Activated CD8-positive, alpha-beta memory T cell treated with anti-CD3 and anti-CD28 coated beads for 36 hours (primary cell): ENCODE measurements around the gene CPSF6. TPM values are rescaled to one million over a fixed set of nuclear protein-coding genes. Genes with fewer than 3 reads are reported as not detected.
"Not testable (repeated sequence)": the region's sequence is repeated elsewhere in the genome, so short reads cannot be mapped to it uniquely, and the experiment has no call there.

Experiments used
- CTCF ChIA-PET: fragments of 350-600 bp; sonication (Branson Sonifier 250); formaldehyde crosslinking; loops from one replicate; lab custom pipeline; 2021; ENCODE audit warnings: antibody characterized with exemption; lab: Charles Lee
- POLR2A ChIA-PET: fragments of 350-600 bp; sonication (Branson Sonifier 250); formaldehyde crosslinking; loops from one replicate; lab custom pipeline; 2021; ENCODE audit warnings: antibody characterized with exemption; lab: Charles Lee
- total RNA-seq, 2 experiments: library from RNA; stranded (reverse); gene quantifications; one replicate each; pipeline ENCODE4 v1.2.3, GENCODE V29; 2021

The CPSF6 gene
- total RNA-seq, 2 experiments from 2014 or later = 117 to 120 TPM

DNA sequence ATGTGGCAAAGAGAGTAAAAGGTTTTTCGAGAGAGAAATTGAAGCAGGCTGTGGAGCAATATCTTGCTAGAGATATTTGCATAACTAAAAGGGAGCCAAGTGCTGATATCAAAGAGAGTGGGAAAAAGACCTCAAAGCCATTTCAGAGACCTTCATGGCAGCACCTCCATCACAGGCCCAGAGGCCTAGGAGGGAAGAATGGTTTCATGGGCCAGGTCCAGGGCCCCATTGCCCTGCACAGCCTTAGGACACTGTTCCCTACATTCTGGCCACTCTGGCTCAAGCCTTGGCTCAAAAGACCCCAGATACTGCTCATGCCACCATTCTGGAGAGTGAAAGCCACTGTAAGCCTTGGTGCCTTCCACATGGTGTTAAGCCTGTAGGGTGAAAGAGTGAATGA, 58.8 kb downstream of the CPSF6 start:
- POLR2A ChIA-PET = no interaction called here
- CTCF ChIA-PET = no interaction called here

DNA sequence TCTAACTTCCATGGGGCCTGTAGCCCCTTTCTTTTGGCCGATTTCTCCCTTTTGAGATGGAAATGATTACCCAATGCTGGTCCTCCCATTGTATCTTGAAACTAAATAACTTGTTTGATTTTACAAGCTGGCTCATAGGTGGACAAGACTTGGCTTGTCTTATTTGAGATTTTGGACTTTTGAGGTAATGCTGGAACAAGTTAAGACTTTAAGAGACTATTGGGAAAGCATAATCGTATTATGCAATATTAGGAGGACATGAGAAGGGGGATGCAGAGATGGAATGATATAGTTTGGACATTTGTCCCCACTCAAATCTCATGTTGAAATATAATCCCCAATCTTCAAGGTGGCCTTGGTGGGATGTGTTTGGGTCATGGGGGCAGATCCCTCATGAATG, 59.6 kb downstream of the CPSF6 start:
- POLR2A ChIA-PET = interaction anchor here (0.7 kb wide), 1 partner anchor 132 kb away, joined by 3 read pairs; no protein-coding TSS in a partner anchor
- CTCF ChIA-PET = no interaction called here

DNA sequence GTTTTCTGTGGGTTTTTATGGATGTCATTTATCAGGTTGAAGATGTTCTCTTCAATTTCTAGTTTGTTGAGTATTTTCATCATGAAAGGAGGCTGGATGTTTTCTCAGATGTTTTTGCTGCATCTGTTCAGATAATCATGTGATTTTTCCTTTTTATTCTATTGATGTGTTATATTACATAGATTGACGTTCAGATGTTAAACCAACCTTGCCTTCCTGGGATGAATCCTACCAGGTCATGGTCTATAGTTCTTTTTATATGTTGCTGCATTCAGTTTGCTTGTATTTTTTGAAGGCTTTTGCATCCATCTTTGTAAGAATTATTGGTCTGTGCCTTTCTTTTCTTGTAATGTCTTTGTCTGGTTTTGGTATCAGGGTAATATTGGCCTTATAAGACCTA, 64.9 kb downstream of the CPSF6 start:
- CTCF ChIA-PET = no interaction called here
- POLR2A ChIA-PET = no interaction called here

DNA sequence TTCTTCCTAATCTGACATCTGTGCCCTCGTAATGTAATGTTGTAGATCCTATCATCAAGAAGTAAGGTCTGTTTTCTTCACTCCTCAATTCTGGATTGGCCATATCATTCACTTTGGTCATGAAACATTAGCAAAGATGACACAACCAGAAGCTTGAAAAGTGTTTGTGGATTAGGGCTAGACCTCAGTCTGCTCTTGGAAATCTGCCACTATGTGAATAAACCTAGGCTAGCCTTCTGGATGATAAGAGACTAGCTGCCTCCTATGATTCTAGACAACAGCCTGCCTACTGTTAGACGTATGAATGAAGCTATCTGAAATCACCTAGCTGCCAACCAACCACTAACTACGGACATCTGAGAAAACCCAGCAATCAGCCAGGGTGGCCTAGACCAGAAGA, 70.1 kb downstream of the CPSF6 start:
- POLR2A ChIA-PET = no interaction called here
- CTCF ChIA-PET = no interaction called here

DNA sequence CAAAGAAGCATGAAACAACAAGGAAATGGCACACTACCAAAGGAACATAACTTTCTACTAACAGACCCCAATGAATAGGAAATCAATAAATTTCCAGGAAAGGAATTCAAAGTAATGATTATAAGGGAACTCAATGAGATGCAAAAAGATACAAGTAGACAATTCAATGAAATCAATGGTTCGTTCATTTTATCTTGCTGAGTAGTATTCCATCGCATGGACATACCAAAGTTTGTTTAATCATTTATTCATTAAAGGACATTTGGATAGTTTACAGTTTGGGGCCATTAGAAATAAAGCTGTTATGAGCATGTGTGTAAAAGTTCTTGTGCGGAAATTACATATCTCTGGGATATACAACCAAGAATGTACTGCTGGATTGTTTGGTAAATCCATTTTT, 73.8 kb downstream of the CPSF6 start:
- CTCF ChIA-PET = no interaction called here

DNA sequence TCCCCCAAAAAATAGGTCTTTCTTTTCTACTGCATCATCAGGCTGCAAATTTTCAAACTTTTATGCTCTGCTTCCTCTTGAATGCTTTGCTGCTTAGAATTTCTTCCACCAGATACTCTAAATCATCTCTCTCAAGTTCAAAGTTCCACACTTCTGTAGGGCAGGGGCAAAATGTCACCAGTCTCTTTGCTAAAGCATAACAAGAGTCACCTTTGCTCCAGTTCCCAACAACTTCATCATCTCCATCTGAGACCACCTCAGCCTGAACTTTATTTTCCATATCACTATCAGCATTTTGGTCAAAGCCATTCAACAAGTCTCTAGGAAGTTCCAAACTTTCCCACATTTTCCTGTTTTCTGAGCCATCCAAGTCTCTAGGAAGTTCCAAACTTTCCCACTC, 77.4 kb downstream of the CPSF6 start:
- CTCF ChIA-PET, POLR2A ChIA-PET: not testable (repeated sequence)

More for the DNA sequence above, 73.8 kb downstream of the CPSF6 start:
- POLR2A ChIA-PET = no interaction called here

DNA sequence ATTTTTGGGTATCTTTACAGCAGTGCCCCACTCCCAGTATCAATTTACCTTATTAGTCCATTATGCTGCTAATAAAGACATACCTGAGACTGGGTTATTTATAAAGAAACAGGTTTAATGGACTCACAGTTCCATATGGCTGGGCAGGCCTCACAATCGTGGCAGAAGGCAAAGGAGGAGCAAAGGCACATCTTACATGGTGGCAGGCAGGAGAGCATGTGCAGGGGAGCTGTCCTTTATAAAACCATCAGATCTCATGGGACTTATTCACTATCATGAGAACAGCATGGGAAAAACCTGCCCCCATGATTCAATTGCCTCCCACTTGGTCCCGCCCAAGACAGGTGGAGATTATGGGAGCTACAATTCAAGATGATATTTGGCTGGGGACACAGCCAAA, 77.9 kb downstream of the CPSF6 start:
- POLR2A ChIA-PET = not testable (repeated sequence)

DNA sequence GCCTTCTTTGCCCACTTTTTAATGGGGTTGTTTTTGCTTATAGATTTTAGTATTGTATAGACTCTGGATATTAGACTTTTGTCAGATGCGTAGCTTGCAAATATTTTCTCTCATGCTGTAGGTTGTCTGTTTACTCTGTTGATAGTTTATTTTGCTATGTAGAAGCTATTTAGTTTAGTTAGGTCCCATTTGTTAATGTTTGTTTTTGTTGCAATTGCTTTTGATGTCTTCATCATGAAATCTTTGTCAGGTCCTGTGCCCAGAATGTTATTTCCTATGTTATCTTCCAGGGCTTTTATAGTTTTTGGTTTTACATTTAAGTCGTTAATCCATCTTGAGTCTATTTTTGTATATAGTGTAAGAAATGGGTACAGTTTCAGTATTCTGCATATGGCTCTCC, 78.9 kb downstream of the CPSF6 start:
- ChIA-PET POLR2A (no interaction called here), CTCF (no interaction called here)

More for the DNA sequence above, 77.9 kb downstream of the CPSF6 start:
- CTCF ChIA-PET = not testable (repeated sequence)

DNA sequence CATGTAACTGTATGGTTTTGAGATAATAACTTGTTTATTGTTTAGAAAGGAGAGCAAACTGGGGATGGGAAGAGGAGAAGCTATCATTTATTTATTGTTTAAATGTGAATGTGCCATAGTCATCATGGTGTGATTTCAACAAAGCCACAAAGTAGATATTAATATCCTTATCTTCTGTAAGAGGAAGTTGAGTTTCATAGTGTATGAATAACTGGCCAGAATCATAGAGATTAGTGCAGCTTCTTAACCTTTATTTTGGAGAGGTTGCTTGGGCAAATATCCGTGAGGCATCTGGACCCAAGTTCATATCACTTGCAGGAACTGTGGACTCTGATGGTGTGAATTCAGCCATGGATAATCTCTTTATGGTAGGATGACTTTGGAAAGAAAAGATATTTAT, 82.0 kb downstream of the CPSF6 start:
- ChIA-PET CTCF (no interaction called here), POLR2A (no interaction called here)

Other genes starting within 250 kb of the CPSF6 start
- gene LYZ, start 108.8 kb downstream of the CPSF6 start, total RNA-seq = not detected
- gene YEATS4, start 120.2 kb downstream of the CPSF6 start, total RNA-seq = 10 to 100 TPM; 39.9 to 40.0 TPM
- 1 to 10 TPM; 8.5 to 9.3 TPM for gene FRS2, start 230.8 kb downstream of the CPSF6 start, total RNA-seq